Renal pelvis (tissue), 4 donors: ENCODE data around the gene FCGBP. TPM values are rescaled to one million over a fixed set of nuclear protein-coding genes. Genes with fewer than 3 reads are reported as not detected.
"Not testable (repeated sequence)": the region's sequence is repeated elsewhere in the genome, so short reads cannot be mapped to it uniquely, and the experiment has no call there.

Experiments used
- DNase-seq: peaks from one replicate; pipeline ENCODE4 v3.0.0-alpha.2; 2013
- polyA plus RNA-seq, 3 donors: library from polyadenylated mRNA; unstranded; fragments of 120-200 nt; gene quantifications; one replicate each; pipeline ENCODE4 v1.2.1, GENCODE V29; 2013; ENCODE audit not compliant: insufficient read length in 3 of 3

Gene FCGBP
- polyA plus RNA-seq, 3 donors: 8.8 to 10.7 (median 9.4) TPM

DNA sequence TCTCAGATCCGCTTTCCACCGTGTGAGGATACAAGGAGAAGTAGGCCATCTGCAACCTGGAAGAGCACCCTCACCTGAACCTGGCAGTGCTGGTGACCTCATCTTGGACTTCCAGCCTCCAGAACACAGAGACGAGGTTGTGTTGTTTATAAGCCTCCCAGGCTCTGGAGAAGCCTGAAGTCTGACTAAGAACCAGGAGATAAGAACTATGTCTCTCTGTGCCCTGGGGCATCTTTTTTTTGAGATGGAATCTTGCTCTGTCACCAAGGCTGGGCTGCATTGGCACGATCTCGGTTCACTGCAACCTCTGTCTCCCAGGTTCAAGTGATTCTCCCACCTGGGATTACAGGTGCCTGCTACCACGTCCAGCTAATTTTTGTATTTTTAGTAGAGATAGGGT lies 14.5 kb downstream of the FCGBP start:
- no peak for DNase-seq

DNA sequence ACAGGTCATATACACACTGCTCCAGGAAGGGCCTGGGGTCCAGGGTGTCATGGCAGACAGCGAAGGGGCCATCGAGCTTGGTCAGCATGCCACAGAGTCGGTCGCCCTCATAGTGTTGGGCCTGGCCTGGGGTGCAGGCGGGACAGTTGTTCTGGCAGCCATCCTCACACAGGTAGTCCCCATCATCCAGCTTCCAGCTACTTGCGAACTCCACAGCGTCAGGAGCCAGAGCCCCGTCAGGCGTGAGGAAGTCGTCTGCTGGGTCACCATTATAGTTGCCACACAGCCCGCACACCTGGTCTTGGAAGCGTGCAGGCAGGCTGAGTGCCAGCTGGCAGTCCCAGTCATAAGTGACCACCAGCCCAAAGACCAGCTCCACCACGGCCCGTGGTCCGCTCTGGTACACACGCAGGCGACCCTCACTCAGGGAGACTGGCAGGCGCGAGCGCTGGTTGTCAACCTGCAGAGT lies 16.2 kb downstream of the FCGBP start:
- DNase-seq: no peak

DNA sequence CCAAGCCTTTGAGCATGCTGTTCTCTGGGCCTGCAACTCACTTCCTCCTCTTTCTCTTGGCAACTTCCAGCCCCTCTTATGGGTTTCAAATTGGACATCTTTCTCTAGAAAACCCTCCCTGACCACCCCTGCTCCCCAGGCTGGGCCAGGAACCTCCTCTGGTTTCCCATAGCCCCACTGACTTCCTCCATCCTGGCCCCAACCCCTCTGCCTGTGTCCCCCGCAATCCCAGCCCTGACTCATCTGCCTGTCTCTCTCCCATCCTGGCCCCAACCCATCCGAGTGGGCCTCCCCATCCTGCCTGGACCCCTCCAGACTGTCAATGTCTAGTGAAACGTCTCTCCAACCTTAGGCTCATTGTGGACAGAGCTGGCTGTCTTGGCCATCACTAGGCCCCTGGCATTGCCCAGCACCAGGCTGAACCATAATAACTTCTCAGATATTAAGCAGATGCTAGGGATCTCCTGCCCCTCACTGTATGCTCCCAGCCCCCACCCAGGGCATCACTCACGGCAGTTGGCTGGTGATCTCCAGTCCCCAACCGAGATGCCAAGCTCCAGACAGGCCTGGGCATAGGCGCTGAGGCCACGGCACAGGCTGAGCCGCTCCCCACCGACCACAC lies 16.8 kb downstream of the FCGBP start:
- DNase-seq: no peak

DNA sequence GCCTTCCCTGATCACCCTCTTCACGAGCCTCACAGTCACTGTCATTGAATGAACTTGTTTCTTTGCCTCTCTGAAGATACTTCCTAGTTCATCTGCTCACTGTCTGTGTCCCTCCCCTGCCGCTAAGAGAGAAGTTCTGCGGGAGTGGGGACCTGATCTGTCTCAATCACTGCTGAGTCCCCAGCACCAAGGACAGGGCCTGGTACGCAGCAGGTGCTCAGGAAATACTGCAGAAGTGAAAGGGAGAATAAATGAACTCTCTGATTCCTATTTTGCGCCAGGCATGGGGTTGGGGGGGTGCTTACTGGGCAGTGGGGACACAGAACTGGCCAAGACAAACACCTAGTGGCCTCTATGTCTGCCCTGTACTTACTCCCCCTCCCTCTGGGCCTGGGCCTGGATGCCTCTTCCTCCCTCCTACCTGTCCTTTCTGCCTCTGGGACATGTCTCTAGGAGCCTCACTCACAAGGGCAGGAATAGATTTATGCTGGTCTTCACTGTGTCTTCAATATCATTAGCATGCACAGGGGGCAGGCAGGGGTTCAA lies 17.5 kb downstream of the FCGBP start:
- DNase-seq: no peak

DNA sequence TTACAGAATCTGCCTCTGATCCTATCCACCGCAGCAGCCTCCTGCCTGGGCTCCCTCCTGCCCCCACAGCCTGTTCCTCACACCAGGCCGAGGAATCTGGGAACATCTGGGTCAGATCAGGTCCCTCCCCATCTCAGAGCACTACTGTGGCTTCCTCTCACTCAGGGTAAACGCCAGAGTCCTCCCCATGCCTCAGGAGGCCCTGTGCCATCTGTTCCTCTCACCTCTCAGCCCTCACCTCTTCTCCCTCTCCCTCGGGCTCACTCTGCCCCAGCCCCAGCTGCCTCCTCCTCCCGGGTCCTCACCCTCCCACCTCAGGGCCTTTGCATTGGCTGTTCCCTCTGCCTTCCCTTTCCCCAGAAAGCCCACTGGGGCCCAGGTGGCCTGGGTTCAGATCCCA lies 18.2 kb downstream of the FCGBP start:
- DNase-seq: no peak

DNA sequence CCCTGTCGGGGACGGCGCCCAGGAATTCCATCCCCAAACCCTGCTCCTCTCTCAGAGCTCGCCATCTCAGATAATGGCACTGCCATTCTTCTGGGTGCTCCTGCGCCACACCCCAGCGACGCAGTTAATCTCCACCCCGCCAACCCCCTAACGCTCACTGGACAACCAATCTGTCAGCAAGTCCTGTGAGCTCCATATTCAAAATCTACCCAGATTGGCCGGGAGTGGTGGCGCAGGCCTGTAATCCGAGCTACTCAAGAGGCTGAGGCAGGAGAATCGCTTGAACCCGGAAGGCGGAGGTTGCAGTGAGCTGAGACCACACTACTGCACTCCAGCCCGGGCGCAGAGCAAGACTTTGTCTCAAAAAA lies 18.6 kb downstream of the FCGBP start:
- DNase-seq: no peak

DNA sequence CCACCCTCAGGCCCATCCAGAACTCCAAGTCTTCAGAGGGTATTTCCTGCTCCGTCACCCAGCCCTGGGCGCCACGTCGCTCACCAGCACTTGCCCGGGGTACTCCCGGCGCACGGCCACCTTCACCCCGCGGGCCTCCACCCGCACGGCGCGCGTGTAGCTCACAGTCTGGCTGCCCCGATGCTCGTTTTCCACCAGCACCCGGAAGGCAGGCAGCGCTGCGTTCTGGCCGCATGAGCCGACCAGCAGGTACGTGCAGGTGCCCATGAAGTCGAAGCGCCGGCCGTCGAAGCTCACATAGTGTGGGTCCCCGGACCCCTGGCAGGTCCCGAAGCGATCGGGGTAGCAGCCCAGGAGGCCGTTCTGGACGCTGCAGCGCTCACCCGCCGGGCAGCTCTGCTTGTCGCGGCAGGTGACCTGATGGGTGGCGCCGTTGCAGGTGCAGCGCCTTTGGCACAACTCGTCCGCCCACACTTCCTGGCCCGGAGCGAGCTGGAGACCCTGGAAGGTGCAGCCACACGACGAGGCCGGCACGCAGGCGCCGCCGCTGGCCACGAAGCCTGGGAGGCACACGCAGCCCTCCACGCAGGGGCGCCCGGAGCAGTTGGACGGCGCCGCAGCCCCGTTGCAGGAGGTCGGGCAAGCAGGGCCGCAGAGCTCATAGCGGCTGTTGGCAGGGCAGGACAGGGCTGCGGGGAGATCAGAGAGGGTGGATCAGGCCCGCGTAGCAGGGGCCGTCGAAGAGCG lies 19.2 kb downstream of the FCGBP start:
- no peak for DNase-seq

DNA sequence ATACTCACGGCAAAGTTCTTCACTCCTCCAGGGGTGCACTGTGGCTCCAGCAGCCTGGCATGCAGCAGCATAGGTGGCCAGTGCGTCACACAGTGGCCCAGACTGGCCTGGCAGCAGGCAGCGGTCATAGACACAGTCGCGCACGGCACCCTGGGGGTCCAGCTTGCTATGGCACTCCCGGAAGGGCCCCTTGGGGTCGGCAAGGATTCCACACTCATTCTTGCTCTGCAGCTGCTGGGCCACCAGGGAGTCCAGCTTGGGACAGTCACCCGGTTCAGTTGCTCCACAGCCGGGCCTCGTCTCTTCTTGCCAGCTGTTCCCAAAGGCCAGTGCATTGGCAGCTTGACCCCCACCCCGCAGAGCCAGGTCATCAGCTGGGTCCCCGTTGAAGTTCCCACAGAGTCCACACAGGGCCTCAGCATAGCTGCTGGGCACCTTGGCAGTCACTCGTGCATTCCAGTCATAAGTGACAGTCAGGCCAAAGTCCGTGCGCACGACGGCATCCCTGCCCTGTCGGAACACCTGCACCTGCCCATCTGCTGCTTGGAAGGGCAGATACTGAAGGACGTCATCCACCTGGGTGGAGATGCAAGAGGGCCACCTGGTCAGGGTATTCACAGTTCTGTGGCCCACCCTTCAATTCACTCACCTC lies 20.6 kb downstream of the FCGBP start:
- DNase-seq: no peak

DNA sequence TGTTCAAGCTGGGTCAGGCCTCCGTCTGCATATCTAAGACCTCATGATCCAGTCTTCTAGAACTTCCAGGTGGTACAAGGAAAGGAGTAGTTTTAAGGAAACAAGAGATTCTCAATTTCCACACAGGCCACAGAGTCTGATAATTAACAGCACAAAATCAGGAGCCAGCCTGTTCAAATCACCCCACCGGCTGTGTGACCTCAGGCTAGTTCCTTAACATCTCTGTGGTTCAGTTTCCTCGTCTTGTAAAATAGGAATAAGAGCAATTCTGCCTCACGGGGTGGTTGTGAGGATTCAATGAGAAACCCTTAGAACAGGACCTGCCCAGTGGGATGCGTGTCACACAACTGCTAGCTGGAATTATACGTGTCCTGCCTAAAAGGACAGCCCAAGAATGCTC lies 25.6 kb downstream of the FCGBP start:
- no peak for DNase-seq

DNA sequence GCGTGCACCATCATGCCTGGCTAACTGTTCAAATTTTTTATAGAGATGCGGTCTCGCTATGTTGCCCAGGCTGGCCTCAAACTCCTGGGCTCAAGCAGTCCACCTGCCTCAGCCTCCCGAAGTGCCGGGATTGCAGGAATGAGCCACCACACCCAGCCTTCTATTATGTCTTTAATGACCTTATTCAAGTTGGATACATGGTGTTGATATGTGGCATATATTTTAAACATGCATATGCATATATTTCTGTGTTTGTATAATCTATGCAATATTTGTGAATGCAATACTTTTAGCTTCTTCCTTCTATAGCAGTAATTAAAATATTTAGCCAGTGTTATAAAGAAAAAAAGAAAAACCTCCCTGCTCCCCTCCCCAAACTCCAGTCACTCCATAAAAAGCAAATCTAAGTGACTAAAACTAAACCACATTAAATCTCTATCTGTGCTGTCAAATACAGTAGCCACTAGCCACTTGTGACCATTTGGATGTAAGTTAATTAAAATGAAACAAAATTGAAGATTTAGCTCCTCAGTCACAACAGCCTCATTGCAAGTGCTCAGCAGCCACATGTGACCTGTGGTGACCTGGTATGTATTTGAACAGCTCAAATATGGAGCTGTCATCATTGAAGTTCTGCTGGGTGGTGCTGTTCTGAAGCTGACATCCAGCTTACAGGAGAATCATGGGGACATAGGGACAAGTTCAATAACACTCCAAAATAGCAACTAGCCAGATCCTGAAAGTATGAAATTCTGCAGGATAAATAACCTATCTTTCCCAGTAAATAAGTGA lies 27.4 kb downstream of the FCGBP start:
- DNase-seq: no peak

DNA sequence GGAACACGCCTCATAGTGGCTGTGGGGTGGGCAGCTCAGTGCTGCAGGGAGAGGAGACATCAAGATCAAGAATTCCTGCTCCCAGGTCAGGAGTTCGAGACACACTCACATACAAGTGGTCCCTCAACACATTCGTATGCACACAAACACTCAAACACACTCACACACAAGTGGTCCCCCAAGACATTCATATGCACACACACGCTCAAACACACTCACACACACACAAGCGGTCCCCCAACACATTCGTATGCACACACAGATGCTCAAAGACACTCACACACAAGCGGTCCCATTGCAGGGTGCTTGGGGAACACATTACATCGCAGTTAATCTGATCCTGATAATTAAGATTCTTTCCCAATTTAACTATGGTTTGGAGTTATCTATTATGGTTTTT lies 28.2 kb downstream of the FCGBP start:
- no peak for DNase-seq

DNA sequence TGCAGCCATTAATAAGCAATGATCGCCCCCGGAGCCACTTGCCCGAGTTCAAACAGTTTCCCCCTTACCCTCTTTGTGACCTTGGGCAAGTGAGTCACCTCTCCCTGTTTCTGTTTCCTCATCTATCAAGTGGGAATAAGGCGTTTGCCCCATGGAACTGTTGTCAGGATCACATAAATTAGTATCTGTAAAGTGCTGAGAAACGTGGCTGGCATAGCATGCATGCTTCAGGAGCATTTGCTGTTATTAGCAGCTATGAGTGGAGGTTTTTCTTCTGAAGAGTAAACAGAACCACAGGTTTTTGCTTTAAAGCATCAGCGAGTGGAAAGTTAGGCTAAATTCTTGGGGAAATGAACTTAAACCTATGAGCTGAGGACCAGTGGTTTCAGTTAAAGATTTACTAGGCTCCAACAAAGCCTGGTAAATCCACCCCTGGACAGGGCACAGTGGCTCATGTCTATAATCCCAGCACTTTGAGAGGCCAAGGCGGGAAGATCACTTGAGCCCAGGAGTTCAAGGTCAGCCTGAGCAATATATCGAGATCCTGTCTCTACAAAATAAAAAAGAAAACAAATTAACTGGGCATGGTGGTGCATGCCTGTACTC lies 30.8 kb downstream of the FCGBP start:
- DNase-seq: not testable (repeated sequence)

DNA sequence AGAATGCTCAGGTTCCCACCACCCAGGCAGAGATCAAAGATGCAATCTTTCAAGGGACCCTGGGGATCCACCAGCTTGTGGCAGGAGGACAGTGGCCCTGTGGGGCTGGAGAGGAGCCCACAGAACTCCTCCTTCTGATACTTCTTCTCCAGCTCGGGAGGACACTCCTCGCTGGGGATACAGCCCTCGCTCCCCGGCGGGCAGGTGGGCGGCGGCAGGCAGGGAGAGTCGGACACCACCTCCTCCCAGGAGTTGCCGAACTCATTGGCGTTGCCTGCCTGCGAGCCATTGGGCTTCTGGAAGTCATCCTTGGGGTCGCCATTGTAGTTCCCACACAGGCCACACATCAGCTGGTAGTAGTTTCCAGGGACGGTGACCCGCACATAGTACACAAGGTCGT lies 32.1 kb downstream of the FCGBP start:
- not testable (repeated sequence) for DNase-seq

DNA sequence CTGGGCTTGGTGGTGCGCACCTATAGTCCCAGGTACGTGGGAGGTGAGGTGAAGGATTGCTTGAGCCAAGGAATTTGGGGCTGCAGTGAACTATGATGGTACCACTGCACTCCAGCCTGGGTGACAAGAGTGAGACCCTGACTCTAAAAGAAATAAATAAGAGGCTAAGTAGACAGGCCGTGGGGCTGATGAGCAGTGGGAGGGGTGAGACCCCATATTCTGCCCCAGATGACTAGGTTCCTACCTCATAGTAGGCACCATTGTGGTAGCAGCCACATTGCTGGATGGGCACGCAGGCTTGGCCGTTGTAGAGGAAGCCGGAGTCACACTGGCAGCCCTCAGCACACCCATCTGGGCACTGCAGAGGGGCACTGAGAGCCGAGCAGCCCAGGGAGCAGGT lies 32.8 kb downstream of the FCGBP start:
- DNase-seq: not testable (repeated sequence)

DNA sequence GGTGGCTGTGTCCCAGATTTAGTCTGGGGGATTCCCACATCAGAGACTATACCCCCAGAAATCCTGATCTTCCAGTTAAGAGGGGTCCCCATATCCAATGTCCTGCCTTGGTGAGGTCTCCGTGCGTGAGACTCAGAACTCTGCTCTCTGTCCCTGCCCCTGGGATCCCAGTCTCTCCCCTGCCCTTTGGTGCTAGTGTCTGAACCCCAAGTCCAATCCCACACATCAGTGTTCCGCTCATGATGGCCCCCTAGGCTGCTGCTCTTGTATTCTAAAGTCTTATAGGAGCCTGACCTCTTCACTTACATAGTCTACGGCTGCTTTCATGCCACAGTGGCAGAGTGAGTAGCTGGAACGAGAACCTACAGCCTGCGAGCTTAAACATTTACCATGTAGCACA lies 35.6 kb downstream of the FCGBP start:
- not testable (repeated sequence) for DNase-seq

DNA sequence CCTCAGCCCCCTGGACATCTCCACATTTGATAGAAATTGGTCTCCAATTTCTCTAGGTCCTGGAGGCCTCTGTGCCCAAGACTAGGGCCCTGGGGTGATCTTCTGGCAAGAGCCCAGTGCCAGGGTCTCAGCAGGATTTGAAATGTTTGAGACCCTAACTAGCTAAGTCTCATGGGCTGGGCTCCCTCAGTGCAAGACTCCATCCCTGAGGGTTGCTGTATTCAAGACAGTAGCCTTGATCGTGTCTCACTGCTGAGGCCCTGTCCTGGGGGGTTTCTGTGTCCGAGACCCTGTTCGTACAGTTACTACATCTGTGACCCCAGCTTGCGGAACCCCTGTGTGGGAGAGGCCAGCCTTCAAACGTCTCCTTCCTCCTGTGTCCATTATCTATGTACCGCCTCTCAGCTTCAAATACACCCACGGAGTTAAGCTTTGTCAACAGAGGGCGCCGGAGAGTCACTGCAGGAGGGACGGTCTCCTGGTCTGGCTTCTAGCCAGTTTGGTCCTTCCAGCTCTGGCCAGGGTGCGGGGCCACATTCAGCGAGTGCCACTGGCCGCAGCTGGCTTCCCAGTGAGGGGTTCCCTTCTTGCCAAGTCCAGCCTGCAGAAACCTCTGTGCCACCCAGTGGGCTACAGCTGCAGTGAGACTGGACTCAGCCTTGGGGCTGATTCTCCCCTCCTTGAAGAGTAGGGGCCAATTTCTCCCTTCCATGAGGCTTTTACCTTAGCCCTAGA lies 36.8 kb downstream of the FCGBP start:
- peak; percentile 24 for DNase-seq

DNA sequence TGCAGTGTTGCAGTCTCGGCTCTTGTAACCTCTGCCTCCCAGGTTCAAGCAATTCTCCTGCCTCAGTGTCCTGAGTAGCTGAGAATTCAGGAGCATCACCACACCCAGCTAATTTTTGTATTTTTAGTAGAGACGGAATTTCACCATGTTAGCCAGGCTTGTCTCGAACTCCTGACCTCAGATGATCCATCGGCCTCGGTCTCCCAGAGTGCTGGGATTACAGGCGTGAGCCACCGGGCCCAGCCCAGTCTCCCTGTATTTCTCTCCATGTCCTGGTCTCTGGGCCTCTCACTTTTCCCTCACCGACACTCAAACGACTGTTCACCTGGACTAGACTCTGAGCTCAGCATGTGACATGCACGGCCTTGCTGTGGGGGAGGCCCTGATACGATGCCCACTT lies 39.3 kb downstream of the FCGBP start:
- DNase-seq: not testable (repeated sequence)

DNA sequence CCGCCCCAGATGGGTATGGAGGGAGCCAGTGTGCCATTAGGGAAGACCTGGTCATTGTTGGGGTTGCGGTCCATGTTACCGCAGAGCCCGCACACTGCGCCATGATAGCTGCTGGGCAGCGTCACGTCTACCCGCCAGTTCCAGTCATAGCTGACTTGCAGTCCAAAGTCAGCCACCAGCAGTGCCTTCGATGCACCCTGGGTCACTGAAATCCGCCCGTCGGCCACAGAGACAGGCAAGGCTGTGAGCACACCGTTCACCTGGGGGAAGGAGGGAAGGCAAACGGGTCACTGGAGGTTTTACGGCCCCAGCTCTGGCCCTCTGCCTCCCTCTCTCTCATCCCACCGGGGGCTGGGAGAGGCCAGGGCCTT lies 40.2 kb downstream of the FCGBP start:
- not testable (repeated sequence) for DNase-seq

DNA sequence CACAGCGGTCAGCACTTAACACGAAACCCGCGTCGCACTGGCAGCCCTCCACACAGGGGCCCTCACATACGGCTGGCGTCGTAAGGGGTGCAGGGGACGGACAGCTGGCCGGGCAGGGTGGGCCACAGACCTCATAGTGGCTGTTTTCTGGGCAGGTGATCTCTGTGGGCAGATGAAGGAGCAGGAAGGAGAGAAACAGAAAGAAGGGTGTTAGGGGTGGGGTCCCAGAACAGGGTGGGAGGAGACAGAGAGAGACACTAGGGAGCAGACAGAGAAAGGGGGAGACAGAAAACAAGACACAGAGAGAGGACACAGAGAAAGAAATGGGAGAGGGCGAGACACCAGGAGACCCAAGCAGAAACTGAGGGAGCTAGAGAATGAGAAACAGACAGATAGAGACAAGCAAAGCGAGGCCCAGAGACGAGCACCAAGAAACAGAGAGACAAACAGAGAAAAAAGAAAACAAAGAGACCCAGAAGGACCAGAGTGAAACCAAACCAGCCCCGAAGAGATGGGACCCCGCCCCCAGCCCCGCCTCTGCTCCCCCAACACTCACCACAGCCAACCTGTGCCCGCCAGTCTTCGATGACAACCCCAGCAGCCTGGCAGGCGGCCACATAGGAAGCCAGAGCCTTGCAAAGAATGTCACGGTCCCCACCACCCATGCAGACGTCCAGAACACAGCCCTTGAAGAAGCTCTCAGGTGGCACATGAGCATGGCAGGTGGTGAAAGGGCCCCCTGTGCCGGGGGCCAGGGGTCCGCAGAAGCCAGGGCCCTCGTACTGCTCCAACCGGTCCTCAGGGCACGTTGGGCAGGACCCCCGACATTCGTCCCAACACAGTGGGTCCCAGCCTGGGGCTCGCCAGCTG lies 40.8 kb downstream of the FCGBP start:
- DNase-seq: not testable (repeated sequence)

DNA sequence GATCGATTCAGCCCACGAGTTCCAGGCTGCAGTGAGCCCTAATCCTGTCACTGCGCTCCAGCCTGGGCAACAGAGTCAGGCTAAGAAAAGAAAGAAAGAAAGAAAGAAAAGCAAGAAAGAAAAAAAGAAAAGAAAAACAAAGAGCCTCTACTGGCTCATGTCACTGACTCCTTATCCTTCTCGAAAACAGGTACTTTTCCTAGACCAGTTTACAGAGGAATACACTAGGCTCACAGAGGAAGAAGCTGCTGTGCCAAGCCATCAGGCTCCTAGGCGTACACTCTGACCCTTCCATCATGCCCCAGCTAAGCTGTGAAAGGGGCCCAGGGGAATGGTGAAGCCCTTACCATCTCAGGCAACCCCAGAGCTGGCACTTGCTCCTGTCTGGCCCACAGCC lies 41.9 kb downstream of the FCGBP start:
- not testable (repeated sequence) for DNase-seq
